ENCODE results near the gene ANXA11. TPM values are rescaled to one million over a fixed set of nuclear protein-coding genes. Genes with fewer than 3 reads are reported as not detected.

Gene ANXA11
- total RNA-seq, 3 donors from 2014 or later = 252 to 424 (median 367) TPM

- H3K4me3 ChIP-seq = no peak overlapping the region
- DNase-seq = peak in 2 of 3 donors; percentile 15 to 28
- H3K4me1 ChIP-seq (ENCODE audit: low read depth) = no peaks in the 10 kb centered on the region
- no peaks in the 10 kb centered on the region for H3K9me3 ChIP-seq
- ATAC-seq = no peak
- intact Hi-C loops (cut with DNase I, micrococcal nuclease) = loop anchor here (10.0 kb wide), 1 partner anchor 51 kb away; the partner anchor contains the start of gene ANXA11 (in 2 of the 2)
- no peak for TF ChIP-seq CTCF (IDR thresholded peaks at IDR 0.05)
- H3K36me3 ChIP-seq (ENCODE audit: low read depth) = peaks cover 18% of the 10 kb centered on the region
Observed at GRCh38 chr10:80153460-80153859, 51.9 kb downstream of the ANXA11 start.

DNA sequence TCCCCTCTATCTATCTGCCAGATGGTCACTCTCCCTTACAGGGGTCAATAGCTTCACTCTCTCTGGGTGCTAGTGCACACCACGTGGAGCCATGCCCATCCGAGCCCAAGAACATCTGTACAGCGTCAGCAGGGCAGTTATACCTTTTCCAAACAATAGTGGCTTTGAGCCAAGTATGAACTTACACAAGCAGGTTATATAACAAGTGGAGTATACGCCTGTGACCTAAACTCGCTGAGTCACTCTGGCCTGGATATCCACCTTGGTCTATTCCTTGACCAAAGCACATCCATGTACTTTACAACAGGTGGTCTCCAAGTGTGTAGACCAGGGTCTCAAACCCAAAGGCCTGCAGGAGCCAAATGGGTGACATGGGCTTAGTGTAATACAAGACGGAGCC lies 52.5 kb downstream of the ANXA11 start:
- peaks cover 15% of the 10 kb centered on the region for H3K36me3 ChIP-seq (ENCODE audit: low read depth)
- DNase-seq = peak in 2 of 3 donors; percentile 1 to 8
- intact Hi-C loops (cut with DNase I, micrococcal nuclease) = loop anchor here (10.0 kb wide), 1 partner anchor 52 kb away; the partner anchor contains the start of gene ANXA11 (in 2 of the 2)
- no peak for TF ChIP-seq CTCF (IDR thresholded peaks at IDR 0.05)
- H3K4me3 ChIP-seq = no peak overlapping the region
- H3K4me1 ChIP-seq (ENCODE audit: low read depth) = no peaks in the 10 kb centered on the region
- peak; percentile 5 for ATAC-seq
- no peaks in the 10 kb centered on the region for H3K9me3 ChIP-seq

GRCh38 chr10:80150172-80150571 lies 55.2 kb downstream of the ANXA11 start:
- intact Hi-C loops (cut with DNase I, micrococcal nuclease) = loop anchor here (10.0 kb wide), 1 partner anchor 55 kb away; the partner anchor contains the start of gene ANXA11 (in 2 of the 2)

GRCh38 chr10:80149123-80149522 lies 56.2 kb downstream of the ANXA11 start:
- TF ChIP-seq CTCF (IDR thresholded peaks at IDR 0.05) = no peak
- H3K4me1 ChIP-seq (ENCODE audit: low read depth) = peaks cover 11% of the 10 kb centered on the region
- H3K36me3 ChIP-seq (ENCODE audit: low read depth) = no peaks in the 10 kb centered on the region
- no peak for ATAC-seq
- H3K9me3 ChIP-seq = no peaks in the 10 kb centered on the region
- no peak for DNase-seq
- H3K4me3 ChIP-seq = no peak overlapping the region
- intact Hi-C loops (cut with DNase I, micrococcal nuclease) = no loop called here

More at GRCh38 chr10:80150172-80150571, 55.2 kb downstream of the ANXA11 start:
- Histone ChIP-seq H3K36me3 (ENCODE audit: low read depth) (no peaks in the 10 kb centered on the region), H3K4me1 (ENCODE audit: low read depth) (peaks cover under 1% of the 10 kb centered on the region), H3K9me3 (no peaks in the 10 kb centered on the region), H3K4me3 (no peak overlapping the region)
- ATAC-seq = peak; percentile 74
- no peak for TF ChIP-seq CTCF (IDR thresholded peaks at IDR 0.05)
- DNase-seq = peak in 1 of 3 donors; percentile 51

DNA sequence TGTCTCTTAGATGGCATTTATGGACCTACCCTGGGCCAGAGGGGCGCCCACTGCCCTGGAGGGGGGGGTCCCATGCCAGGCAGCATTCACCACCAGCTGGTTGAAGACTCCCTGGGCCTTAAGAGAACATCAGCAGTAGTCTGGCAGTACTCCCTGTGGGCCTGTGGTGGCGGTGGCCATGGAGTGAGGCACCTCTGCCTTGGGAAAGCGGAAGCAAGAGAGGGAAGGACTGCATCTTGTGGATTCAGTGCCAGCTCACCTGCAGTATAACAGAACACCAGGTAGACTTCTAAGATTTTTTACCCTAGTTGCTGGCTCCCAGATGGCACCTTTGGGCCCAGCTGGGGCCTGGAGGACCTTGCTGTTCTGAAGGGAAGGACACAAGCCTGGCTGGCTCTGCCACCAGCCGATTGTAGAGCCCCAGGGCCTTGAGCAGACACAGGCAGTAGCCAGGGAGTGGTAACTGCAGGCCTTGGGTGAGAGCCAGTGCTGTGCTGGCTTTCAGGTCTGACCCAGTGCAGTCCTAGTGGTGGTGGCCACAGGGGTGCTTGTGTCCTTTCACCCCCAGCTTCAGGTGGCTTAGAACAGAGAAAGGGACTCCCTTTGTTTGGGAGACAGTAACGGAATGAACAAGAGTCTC lies 57.1 kb downstream of the ANXA11 start:
- ATAC-seq = no peak
- no peak for DNase-seq
- Histone ChIP-seq H3K36me3 (ENCODE audit: low read depth) (no peaks in the 10 kb centered on the region), H3K9me3 (no peaks in the 10 kb centered on the region), H3K4me1 (ENCODE audit: low read depth) (peaks cover 15% of the 10 kb centered on the region), H3K4me3 (no peak overlapping the region)
- intact Hi-C loops (cut with DNase I, micrococcal nuclease) = no loop called here
- TF ChIP-seq CTCF (IDR thresholded peaks at IDR 0.05) = no peak

Measured in mucosa of descending colon (tissue), 3 donors.